GM12801 (cell line): Measurements from ENCODE around the gene CLCN2.

Source experiments
- TF ChIP-seq, protein P1 (sequence below): IDR thresholded peaks from one replicate; pipeline ENCODE4 v1.5.1; 2011; ENCODE audit warnings: control low read depth; ENCODE audit not compliant: insufficient read length; ENCODE audit errors: extremely low read depth

The CLCN2 gene

DNA sequence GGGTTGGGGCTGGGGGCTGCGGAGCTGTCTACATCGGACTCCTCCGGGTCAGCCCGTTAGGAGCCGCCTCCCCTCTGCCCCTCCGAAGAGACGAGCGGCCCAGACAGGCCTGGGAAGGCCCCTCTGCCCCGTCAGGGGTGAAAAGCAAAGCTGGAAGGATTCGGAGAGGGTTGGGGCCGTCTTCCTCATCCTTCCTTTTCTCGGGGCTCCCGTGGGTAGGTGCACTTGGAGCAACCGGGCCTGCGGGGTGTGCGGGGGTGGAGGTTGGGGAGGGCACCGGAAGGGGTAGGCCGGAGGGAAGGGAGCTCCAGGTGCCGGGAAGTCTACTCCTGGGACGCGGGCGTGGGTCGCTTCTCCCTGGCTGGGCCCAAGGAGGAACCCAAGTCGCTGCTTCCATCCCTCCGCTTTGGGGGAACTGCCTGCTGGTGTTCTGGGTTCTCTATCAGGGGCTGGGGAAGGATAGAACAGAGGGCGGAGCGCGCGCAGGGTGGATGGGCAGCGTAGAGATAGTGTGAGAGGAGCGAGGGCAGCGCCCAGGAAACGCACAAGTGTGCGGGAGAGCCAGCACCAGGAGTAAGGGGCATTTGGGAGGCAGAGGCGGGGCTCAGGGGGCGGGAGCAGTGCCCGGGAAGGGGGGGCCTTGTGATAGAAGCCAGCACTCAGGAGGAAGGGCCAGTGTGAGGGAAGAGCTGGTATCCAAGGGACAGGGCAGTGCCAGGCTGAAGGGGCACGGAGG, 695 bp upstream of the CLCN2 start:
- TF ChIP-seq, protein P1, sequence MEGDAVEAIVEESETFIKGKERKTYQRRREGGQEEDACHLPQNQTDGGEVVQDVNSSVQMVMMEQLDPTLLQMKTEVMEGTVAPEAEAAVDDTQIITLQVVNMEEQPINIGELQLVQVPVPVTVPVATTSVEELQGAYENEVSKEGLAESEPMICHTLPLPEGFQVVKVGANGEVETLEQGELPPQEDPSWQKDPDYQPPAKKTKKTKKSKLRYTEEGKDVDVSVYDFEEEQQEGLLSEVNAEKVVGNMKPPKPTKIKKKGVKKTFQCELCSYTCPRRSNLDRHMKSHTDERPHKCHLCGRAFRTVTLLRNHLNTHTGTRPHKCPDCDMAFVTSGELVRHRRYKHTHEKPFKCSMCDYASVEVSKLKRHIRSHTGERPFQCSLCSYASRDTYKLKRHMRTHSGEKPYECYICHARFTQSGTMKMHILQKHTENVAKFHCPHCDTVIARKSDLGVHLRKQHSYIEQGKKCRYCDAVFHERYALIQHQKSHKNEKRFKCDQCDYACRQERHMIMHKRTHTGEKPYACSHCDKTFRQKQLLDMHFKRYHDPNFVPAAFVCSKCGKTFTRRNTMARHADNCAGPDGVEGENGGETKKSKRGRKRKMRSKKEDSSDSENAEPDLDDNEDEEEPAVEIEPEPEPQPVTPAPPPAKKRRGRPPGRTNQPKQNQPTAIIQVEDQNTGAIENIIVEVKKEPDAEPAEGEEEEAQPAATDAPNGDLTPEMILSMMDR = no peak

DNA sequence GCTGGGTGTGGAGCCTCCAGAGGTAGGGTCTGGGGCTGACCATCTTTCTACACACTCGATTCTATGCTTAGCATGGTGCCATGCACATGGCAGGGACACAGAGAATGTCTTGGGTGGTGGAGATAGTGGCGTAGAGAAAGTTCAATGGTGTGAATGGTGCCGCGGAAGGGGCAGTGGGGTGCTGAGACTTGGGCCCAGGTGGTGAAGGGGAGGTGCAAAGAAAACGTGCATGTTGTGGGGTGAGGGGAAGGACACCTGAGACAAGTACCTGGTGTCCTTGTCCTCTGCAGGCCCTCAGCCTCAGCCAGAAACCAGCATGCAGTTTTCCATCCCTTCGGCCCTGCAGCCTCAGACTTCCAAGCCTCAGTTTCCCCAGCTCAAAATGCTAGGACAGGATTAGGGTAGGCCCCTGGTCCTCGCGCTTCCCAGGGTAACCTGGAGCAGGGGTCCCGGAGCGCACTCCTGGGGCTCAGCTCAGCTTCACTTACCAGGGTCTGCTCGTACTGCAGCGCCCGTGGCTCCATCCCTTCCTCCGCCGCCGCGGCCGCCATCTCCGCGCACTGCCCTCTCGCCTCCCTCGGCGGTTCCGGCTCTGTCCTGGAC, 375 bp downstream of the CLCN2 start:
- TF ChIP-seq, protein P1 = no peak

DNA sequence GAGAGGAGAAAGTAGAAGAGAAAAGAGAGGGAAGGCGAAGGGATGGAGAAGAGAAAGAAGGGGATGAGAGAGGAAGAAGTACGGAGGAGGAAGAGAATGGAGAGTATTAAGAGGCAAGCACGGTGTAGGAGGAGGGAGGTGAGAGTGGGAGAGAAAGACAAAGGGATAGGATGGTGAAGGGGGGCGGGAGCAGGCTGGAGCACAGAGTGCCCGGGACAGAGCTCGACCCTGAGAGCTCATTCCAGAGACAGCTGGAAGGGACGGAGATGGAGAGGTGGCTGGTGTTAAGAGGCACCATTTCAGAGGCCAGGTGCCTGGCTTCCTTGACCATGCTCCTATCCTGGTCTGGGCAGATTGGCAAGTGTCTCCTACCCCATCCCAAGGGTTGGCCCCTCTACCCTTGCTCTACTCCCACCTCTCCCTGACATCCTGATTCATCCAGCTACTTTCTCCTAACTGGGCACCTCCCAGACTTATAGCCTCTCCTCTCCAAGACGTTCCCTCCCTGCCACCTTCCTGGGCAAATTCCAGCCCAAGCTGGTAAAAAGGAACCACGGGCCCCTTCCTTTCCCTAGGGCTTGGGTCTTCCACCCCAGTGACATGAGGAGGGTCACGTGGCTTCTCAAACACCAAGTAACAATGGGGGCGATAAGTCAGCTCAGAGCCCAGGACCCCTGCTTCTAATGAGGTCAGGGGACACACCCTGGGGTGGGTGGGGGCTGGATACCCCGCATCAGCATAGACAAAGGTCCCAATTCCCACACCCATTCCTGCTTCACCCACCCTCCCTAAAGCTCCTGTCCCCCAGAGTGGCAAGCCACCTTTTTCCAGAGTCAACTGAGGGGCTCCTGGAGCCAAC, 1.1 kb downstream of the CLCN2 start:
- TF ChIP-seq, protein P1 = no peak

DNA sequence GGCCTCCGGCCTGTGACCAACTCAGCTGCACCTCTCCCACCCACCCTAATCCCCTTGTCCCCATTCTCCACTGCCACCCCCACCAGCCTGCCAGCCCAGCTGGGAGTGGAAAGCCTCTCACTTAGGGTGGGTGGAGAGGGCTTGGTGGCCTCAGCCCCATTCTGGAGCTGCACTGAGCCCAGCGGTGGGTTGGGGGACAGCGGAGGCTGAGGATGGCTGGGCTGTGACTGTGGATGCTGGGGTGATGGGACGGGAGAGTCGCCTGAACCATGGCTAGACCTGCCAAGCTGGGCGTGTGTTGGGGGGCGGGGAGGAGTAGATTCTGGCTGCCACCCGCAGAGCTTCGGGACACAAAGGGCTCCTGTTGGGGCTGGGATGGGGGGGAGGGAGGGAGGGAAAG, 1.8 kb downstream of the CLCN2 start:
- TF ChIP-seq, protein P1 = no peak

DNA sequence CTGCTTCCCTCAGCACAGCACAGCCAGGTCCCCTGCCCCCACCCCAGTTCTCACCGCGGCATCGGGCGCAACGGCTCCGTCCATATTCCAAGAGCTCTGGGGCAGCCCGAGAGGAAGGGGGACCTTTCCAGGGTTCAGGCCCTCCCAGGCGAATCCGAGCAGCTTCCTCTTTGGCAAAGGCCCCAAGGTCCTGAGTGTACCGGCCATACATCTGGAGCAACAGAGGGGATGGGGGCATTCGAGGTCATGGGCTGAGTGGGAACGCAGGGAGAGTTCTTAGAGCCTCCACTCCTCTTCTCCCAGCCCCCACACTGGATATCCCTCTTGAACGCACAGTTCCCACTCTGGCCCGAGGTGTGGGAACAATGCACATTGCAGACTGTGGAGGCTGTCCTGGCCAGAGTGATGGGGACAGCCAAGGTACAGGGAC, 2.5 kb downstream of the CLCN2 start:
- TF ChIP-seq, protein P1 = no peak

DNA sequence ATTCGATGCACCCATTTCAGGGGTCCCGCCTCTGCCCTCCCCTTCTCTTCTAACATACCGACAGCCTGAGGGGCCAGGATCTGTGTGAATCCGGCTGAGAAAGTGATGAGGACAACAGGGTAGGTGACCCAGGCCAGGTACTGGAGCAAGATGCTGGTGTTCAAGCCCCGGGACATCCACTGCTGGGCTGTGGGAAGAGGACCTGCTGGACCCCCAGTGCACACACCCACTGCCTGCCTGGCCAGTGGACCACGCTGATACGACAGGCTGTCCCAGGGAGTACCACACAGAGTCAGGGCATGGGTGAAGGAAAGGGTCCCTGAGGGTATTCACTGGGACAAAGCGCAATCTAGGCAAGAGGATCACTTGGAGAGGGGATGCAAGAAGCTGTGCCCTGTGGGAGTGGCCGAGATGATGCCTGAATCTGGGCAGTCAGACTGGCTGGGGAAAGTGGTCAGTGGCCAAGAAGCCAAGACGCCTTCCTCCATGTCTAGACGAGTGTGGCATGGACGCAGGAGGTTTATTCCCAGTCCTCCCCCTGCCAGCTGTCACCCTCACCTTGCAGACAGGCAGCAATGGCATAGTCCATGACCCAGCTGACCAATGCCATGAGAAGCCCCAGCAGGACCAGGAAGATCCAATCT, 3.2 kb downstream of the CLCN2 start:
- TF ChIP-seq, protein P1 = no peak
